ENCODE data around the gene APCDD1. TPM values are rescaled to one million over a fixed set of nuclear protein-coding genes. Genes with fewer than 3 reads are reported as not detected.

Gene APCDD1
- total RNA-seq, 1 experiment from 2014 or later = not detected

DNA sequence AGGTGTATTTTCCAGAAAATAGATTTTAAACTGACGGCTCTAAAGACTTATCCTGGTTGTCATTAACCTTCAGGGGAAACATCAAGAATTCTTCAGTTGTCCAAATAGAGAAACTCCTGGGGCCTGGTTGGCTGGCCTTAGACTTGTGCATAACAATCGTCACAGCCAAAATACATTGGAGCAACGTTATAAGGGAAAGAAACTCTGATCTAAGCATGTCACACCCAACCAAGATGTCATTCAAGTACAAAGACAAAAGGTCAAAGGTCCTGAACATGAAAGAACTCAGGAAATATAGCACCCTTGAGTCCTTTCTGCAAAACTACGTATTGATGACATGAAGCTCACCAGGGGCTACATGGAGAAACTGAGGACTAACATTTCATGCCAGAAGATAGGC is 23.8 kb upstream of the APCDD1 start:
- DNase-seq (ENCODE audit: extremely low read depth, low read depth) = no peak

DNA sequence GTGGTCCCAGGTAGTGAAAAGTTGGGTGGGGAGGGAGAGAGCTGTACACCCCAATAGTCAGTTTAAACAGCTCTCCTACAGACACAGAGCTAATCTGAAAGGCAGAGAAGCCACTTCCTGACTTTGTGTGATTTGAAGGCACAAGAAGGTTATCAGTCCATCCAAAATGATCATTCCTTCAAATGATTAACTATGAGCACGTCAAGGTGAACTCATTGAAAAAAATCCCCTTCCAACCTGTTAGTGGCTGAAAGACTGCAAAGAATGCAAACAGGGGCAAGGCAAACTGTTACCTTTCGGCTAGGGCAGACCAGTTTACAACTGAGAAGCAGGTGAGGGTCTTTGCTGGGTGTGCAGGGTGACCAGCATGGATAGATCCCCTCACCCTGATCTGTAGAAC is 22.8 kb upstream of the APCDD1 start:
- DNase-seq (ENCODE audit: extremely low read depth, low read depth) = no peak

DNA sequence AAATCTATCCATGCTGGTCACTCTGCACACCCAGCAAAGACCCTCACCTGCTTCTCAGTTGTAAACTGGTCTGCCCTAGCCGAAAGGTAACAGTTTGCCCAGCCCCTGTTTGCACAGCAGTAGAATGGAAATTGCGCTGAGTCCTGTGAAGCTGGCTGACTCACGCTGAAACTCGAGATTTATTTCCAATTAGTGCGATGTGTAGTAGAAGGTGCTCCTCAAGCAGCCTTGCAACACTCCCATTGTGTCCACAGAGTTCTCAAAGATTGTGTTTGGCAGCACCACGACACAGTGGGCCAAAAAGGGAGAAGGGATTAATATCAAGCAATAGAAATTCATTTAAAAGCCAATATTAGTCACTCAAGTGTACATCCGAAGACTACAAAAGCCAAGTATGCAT is 21.7 kb upstream of the APCDD1 start:
- no peak for DNase-seq (ENCODE audit: extremely low read depth, low read depth)

DNA sequence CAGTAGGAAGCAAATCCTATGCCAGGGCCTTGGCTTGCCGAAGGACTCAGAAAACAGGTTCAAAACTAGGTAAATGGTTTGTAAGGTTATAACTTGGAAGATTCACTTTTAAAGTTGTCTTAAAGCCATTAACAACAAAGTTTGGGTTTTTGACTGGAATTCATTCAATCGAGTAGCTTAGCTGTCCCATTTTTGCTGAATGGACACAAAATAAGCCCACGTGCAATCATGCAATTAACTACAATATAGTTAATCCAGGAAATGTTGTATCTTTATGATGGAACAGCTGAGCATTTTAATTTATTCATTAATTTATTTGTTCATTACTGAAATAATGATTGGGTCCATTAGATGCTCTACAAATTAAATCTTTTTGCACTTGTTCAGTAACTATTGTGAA is 18.3 kb upstream of the APCDD1 start:
- DNase-seq (ENCODE audit: extremely low read depth, low read depth) = no peak

DNA sequence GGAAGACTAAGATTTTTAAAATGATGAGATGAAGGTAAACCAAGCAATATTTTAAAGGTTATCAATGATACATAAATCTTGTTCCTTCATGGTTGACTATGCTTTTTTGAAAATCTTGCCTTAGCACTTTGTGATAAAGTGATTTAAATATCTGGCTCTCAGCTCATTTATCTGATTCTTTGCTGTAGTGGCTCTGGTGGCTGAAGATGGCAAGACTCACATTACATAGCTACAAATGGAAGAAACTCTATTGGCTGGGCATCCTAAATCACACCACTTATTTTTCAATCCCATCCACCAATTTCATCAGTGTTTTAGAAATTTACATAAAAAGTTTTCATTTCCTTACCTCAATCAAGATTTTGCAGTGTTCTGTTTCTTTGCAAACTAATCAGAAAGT is 16.6 kb upstream of the APCDD1 start:
- DNase-seq (ENCODE audit: extremely low read depth, low read depth) = no peak

DNA sequence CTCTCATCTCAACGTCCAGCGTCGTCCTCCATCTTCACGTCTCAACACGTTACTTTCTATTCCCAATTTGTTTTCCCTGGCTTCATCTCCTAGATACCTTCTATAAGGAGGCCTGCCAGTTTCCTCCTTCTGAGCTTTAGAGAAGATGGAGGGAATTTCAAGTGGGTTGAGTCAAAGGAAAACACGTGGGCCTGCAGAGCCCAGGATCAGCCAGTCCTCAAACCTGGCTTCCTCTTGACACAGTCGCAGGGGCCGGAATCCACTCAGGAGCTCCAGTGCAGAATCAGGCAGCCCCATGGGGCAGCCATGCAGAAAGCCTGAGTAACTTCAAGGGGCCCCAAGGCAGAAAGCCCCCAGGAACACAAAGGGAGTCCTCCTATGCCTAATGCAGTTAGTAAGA is 14.5 kb upstream of the APCDD1 start:
- no peak for DNase-seq (ENCODE audit: extremely low read depth, low read depth)

DNA sequence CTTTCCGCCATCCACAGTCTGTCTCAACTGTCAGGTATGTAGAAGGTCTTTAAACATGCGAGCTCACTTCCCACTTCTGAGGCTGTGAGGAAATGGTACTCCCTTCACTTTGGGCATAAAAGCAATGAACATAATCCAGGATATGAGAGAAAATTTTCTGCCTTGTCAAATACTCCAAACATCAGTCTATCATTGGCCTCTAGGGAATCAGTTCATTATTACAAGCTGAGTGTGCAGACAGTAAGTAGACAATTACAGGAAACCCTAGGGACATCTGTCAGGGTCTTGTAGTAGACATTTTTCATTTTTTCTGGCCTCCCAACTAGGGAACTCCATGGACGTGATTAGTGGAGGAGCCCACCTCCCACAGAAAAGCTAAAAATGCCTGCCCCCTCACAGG is 13.6 kb upstream of the APCDD1 start:
- no peak for DNase-seq (ENCODE audit: extremely low read depth, low read depth)

DNA sequence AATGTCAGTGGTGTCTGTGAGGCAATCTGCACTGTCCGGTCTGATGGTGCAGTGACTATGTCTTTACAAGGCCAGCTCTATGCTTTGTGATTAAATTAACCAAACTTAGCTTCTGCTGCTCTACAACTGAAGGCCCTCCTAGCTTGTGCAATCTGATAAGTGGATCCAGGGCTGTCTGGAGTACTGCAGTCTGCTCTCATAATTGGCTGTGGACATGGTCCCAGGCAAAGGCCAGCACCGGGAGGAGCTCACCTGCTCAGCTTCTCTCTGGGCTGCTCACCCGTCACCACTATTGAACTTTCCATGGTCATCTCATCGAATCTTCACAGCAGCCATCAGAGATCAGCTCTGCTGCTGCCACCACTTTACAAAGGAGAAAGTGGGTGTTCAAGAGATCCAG is 13.0 kb upstream of the APCDD1 start:
- DNase-seq (ENCODE audit: extremely low read depth, low read depth) = no peak

DNA sequence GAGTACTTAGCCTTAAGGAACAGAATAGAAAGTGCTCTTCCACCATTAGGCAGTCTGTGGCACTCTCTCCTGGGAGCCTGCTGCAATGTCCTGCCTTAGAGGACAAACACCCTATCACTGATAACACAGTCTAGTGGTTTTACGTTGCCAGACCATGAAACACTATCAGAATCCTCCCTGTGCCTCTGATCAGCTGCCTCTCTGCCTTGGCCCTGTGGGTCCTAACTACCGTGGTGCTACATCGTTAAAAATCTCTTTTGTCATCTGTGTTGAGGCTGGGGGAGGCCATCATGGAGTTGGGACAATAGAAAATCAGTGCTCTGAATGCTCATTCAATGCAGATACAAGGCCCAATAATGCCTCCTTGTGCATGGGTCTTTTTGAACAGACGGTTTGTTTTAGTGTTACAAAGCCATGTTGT is 11.9 kb upstream of the APCDD1 start:
- DNase-seq (ENCODE audit: extremely low read depth, low read depth) = no peak

DNA sequence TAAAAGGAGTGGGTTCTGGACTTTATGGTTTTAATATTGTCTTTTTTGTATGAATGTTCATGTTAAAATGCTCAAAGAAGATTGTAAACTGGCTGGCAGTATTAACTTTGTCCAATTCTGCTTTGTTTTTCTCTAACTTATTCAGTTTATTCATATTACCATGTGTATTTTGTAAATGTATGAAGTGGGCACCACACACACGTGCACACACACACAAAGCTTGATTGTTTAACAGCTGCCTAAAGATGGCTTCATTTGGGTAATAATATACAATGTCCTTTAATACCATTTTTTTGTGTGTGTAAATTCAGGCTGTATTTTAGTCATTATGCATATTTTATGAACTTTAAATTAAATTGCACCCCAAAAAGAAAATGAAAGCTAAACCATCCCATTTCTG is 11.4 kb upstream of the APCDD1 start:
- DNase-seq (ENCODE audit: extremely low read depth, low read depth) = no peak

DNA sequence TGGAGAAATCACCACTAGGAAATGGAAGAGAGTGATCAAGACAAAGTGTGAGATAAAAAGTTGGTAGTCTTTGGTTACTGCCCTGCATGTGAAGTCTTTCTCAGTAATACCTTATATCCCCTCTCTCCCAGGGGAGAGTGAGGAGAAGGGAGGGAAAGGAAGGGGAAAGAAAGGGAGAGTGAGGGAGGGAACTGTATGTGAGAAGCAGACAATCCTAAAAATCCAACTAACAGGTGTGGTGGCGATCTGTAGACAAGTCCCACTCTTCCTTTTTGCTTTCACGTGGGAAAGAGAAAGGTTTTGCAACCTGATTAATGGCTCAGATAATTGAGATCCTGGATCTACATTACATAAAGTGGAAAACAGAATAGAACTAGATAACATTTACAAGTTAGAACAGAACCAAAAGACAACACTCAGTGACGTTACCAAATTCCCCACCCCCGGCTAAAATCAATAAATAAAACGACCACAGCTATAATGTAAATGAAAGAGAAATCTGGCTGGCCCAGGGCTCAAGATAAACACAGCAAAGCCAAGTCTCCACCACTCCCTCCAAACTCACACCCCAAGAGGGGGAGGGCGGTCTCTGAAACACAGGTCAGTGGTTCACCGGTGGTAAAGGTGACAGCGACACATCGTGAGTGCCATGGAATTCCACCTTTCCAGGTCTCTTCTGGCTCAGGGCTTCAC is 10.0 kb upstream of the APCDD1 start:
- no peak for DNase-seq (ENCODE audit: extremely low read depth, low read depth)

DNA sequence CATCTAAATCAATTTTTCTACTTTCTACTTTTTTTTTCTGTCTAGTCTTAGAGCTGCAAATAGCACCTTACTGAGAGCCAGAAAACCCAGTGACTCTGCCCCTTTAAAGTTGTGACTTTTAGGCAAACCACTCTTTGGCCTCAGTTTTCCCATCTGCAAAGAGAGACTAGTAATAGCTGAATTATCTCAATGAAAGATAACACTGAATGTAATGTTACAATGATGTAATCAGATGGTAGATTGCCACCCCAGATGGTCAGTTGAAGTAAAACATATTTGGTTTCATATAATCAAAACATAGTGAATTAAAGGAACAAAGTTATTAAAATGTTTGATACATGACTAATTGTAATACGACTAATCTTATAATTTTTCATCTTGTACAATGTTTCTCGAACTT is 5.0 kb upstream of the APCDD1 start:
- DNase-seq (ENCODE audit: extremely low read depth, low read depth) = no peak

DNA sequence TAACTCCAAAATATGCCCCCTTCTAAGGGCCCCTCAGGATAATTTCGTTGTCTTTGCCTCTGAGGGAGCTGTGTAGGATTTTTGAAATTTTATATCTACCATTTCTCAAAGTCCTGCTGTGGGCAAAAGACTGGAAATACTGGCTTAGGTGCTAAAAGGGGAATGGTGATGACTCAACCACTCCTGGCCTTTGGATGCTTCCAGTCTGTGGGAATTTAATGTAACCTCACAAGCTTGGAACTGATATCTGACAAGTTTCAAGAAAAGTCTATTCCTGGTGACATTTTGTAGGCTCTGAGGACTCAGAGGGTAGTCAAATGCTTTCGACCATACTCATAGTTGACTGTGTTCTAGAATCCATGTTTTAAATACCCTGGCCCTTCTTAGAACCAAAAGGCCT is 3.4 kb upstream of the APCDD1 start:
- DNase-seq (ENCODE audit: extremely low read depth, low read depth) = no peak

DNA sequence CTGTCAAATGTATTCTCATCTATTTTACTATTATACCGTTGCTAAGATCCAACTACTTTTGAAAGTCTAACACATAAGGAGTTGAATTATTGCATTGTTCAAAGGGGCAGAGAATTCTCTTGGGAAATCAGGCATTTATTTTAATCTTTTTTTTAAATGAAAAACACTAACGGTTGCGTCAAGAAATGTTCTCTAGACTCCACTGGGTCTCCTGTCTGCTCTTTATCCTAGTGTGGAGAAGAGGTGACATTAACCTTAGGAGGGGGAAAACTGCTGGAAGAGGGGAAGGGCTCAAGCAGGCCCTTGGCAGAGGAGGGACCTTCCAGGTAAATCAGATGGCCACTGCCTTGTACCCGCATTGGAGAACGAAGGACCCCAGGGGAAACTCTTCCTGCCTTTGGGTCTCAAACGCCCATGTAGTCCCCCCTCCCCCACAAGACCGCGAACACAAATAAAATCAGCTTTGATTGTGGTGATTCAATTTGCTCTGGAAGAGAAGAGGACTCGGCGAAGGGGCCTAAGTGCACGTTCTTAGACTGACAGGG is 1.1 kb upstream of the APCDD1 start:
- no peak for DNase-seq (ENCODE audit: extremely low read depth, low read depth)

DNA sequence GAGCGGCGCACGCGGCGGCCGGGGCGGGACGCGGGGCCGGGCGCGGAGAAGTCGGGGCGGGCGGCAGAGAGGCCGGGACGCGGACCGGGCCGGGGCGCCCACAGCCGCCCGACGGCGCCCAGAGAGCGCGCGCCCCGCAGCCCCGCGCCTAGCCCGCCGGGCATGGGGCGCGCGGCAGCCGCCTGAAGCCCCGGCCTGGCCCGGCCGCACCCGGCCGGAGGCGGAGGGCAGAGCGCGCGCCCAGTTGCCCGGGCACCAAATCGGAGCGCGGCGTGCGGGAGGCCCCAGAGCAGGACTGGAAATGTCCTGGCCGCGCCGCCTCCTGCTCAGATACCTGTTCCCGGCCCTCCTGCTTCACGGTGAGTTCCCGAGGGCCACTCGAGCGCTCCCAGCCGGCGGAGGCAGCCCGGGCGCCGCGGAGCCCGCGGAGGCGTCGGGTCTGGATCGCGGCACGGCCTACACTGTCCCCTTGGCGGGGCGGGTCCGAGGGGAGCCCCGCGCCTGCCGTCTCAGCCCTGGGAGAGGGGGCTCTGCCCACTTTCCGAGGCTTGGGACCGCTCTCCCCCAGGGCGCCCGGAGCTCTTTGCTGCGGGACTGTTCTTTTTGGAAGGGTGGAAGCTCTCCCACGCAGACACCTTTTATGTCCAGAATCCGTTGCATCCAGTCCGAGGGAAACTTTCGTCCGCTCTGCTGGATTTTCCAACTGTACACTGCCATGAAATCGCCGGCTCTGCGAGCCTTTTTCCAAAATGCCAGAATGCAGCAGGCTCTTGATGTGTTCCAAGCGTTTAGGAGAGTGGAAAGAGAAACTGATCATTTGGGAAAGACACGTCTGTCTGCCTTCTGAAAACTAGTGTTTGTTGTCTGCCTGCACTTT is 484 bp downstream of the APCDD1 start:
- no peak for DNase-seq (ENCODE audit: extremely low read depth, low read depth)

DNA sequence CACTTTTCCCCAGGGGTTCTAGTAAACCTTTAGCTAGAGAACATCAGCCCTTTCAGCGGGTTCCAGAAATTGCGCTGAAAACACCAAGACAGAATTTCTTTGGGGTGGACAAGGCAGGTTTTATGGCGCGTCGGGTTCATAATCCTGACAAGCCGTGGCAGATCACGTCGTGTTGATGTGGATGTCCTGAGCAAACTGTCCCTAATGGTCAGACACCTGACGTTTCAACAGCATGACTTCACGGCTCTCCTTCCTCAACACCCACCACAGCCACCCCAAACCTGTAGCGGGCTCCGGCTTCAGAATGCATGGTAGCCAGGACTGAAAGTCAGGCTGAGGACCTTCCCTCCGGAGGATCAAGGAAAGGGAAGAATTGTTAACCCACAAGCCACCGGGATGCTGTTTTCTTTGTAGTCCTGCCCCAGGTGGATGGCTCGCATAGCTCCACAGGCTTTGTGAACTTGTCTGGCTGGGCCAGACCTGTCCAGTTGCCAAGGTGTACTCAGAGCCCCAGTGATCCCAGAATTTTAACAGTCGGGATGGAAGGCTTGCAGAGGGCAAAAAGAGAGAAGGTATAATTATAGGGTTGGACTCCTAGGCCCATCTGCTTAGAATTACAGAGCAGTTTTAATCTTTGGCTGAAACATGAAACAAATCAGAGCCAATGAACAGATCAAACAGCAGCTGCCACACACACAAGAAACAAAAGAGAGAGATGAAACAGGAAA is 1.5 kb downstream of the APCDD1 start:
- no peak for DNase-seq (ENCODE audit: extremely low read depth, low read depth)

DNA sequence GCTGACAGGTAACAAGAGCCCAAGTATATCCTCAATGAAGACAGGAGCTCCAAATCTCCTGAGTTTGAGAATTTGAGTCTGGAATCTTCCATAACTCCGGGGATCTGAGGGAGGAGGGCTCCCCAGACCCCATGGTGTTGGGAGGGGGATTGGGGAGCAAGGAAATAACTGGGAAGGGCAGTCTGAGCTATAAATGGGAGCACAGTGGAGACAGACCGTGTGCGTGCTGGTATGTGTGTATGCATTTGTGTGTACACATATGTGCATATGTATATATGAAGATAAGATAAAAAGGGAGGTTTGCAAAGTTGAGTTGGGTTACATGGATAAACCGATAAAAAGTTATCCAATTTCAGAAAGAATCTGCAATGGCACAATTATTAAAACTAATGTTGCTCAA is 2.3 kb downstream of the APCDD1 start:
- no peak for DNase-seq (ENCODE audit: extremely low read depth, low read depth)

DNA sequence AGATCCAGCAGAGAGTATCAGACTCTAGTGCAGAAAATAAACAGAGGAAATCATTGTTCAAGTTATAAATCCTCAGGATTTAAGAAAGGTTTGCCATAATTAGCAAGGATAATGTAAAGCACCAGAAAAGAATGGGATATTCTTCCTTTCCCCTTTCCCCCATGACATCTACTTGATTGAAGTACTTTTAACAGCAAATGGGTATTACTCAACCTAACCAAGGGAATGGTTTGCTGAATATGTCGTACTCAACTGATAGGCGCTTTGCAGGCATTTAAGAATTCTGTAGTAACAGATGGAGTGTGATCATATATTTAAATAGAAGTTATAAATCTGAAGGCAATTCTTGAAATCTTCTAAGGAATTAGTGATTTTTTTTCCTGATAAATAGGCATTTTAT is 2.7 kb downstream of the APCDD1 start:
- DNase-seq (ENCODE audit: extremely low read depth, low read depth) = no peak

DNA sequence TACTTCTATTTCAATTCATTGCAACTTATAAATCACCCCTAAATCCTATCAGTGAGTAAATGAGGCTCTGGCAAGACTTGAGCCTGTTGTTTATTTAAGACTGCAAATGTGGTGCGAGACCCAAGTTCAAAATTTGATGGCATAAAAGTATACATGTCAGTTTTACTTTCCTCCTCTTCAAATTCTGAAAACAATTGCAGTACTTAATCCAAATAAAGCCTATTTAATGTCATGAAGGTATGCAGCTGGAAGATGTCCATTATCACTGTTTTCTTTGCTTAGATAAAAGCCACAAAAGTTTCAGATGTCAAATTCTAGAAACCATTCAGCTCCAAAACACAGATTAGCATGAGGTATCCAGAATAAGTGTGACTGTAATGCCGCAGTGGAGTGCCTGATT is 3.3 kb downstream of the APCDD1 start:
- DNase-seq (ENCODE audit: extremely low read depth, low read depth) = no peak

DNA sequence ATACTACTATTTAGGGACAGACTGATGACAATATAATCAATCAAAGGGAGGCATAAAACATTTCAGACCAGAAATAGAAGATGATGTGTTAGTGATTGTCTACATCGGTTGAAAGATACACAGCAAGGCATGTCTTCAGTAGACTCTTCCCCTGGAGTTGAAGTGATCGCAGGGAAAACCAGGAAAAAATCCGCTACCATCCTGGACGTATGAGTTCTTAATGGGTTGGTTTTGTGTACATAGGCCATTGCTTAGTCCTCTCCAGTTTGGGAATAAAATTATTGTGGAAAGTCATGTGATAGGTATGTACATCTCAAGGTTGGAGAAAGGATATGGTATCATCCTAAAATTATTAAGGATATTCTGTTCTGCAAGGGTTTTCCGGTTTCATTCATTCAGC is 4.3 kb downstream of the APCDD1 start:
- no peak for DNase-seq (ENCODE audit: extremely low read depth, low read depth)

DNA sequence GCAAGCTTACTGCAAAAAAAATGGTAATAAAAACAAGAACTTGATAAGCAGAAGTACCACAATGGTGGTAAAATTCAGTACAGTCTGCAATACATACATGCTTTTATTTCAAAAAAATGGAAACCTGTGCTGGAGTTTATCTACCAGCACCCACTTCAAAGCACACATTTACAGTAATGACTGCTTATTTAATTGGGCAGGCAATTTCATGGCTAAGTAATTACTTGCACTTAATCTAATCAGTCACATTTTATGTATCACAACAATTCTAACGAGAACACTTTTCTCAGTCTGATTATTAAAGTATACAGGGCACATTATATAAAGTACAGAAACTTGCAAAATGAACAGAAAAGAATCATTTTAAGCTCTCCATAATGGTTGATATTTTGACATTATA is 5.2 kb downstream of the APCDD1 start:
- no peak for DNase-seq (ENCODE audit: extremely low read depth, low read depth)

All from NCI-H460 (cell line).